CD14-positive monocyte (primary cell): ENCODE results near the gene SLC43A3. TPM values are rescaled to one million over a fixed set of nuclear protein-coding genes. Genes with fewer than 3 reads are reported as not detected.

Experiments used
- DNase-seq, 3 donors: peaks; one replicate each; pipeline ENCODE4 v3.0.0-alpha.2; 2011 to 2022
- H2AFZ ChIP-seq: 2 replicates; pipeline ENCODE4 v1.6.0; 2012; ENCODE audit warnings: mild to moderate bottlenecking, low read depth, low read length, inconsistent platforms; ENCODE audit not compliant: insufficient read depth, poor library complexity, severe bottlenecking
- H3K27ac ChIP-seq, 2 donors: 1 replicate in 1 of 2; 2 replicates in 1 of 2; pipeline ENCODE4 v1.5.1; 2012 to 2013; ENCODE audit warnings: low read length in 2 of 2, control low read depth in 1 of 2, inconsistent platforms in 1 of 2, low read depth in 1 of 2, mild to moderate bottlenecking in 1 of 2
- H3K27me3 ChIP-seq, 2 donors: one replicate each; pipeline versions ENCODE4 v1.6.0 to v1.6.1; 2011 to 2013; ENCODE audit warnings: low read length in 2 of 2; ENCODE audit not compliant: control insufficient read depth in 2 of 2, insufficient read depth in 2 of 2
- H3K36me3 ChIP-seq, 2 donors: replicated peaks in 1 of 2; 1 replicate in 1 of 2; 2 replicates in 1 of 2; pipeline versions ENCODE4 v1.5.1 to v1.6.1; 2012 to 2013; ENCODE audit warnings: low read length in 2 of 2, control low read depth in 1 of 2, inconsistent platforms in 1 of 2, mild to moderate bottlenecking in 1 of 2; ENCODE audit not compliant: insufficient read depth in 2 of 2, control insufficient read depth in 1 of 2
- H3K4me1 ChIP-seq, 2 donors: 1 replicate in 1 of 2; 2 replicates in 1 of 2; pipeline versions ENCODE4 v1.5.1 to v1.6.1; 2012 to 2013; ENCODE audit warnings: low read length in 2 of 2, control low read depth in 1 of 2, inconsistent platforms in 1 of 2, mild to moderate bottlenecking in 1 of 2, moderate library complexity in 1 of 2; ENCODE audit not compliant: insufficient read depth in 2 of 2, control insufficient read depth in 1 of 2
- H3K4me2 ChIP-seq: replicated peaks from 2 replicates; pipeline ENCODE3; 2012; ENCODE audit warnings: low read length, moderate library complexity, mild to moderate bottlenecking; ENCODE audit not compliant: poor library complexity, severe bottlenecking; ENCODE audit errors: extremely low read depth
- H3K4me3 ChIP-seq, 3 experiments: fragments of 200-600 bp in 1 of 3; sonication (generic) in 1 of 3; replicated peaks in 1 of 3; 1 replicate in 2 of 3; 2 replicates in 1 of 3; pipeline ENCODE4 v1.5.1; 2011 to 2013; ENCODE audit warnings: low read length in 3 of 3, mild to moderate bottlenecking in 3 of 3, control low read depth in 2 of 3, low read depth in 2 of 3, inconsistent platforms in 1 of 3, moderate library complexity in 1 of 3
- H3K79me2 ChIP-seq: 2 replicates; pipeline ENCODE4 v1.6.0; 2012; ENCODE audit warnings: mild to moderate bottlenecking, control low read depth, inconsistent platforms, low read length, moderate library complexity; ENCODE audit not compliant: insufficient read depth
- H3K9ac ChIP-seq: 2 replicates; pipeline ENCODE4 v1.6.0; 2017; ENCODE audit warnings: low read length, mild to moderate bottlenecking; ENCODE audit not compliant: insufficient read depth, poor library complexity, severe bottlenecking
- H3K9me3 ChIP-seq, 2 donors: replicated peaks in 1 of 2; 1 replicate in 1 of 2; 2 replicates in 1 of 2; pipeline versions ENCODE4 v1.5.1 to v1.6.1; 2012 to 2013; ENCODE audit warnings: low read length in 2 of 2, control low read depth in 1 of 2; ENCODE audit not compliant: control insufficient read depth in 1 of 2, insufficient read depth in 1 of 2
- H4K20me1 ChIP-seq: 2 replicates; pipeline ENCODE4 v1.6.0; 2012; ENCODE audit warnings: mild to moderate bottlenecking, low read length, control low read depth, moderate library complexity; ENCODE audit not compliant: insufficient read depth
- H3K27ac Mint-ChIP-seq, 7 donors: one replicate each; pipeline ENCODE4 v1.8.0; 2020; ENCODE audit warnings: mild to moderate bottlenecking in 7 of 7, mixed read lengths in 7 of 7, moderate library complexity in 6 of 7, inconsistent platforms in 2 of 7
- H3K27me3 Mint-ChIP-seq, 3 donors: one replicate each; pipeline ENCODE4 v1.8.0; 2021 to 2022; ENCODE audit warnings: low read depth in 3 of 3, mild to moderate bottlenecking in 3 of 3, mixed read lengths in 3 of 3, moderate library complexity in 3 of 3, inconsistent platforms in 1 of 3
- H3K36me3 Mint-ChIP-seq, 2 donors: one replicate each; pipeline ENCODE4 v1.8.0; 2020; ENCODE audit warnings: mixed read lengths in 2 of 2, inconsistent platforms in 1 of 2, mild to moderate bottlenecking in 1 of 2
- H3K4me1 Mint-ChIP-seq: one replicate; pipeline ENCODE4 v1.8.0; 2020; ENCODE audit warnings: mild to moderate bottlenecking, mixed read lengths
- H3K4me3 Mint-ChIP-seq, 2 donors: one replicate each; pipeline ENCODE4 v1.8.0; 2020; ENCODE audit warnings: mild to moderate bottlenecking in 2 of 2, mixed read lengths in 2 of 2, moderate library complexity in 1 of 2
- H3K9me3 Mint-ChIP-seq, 7 donors: one replicate each; pipeline ENCODE4 v1.8.0; 2020 to 2022; ENCODE audit warnings: mixed read lengths in 7 of 7, mild to moderate bottlenecking in 6 of 7, moderate library complexity in 6 of 7, inconsistent platforms in 2 of 7
- WGBS: methylation state at CpG from one replicate; pipeline ENCODE4 v1.1.5; 2013; ENCODE audit warnings: missing lambda C conversion rate; ENCODE audit not compliant: insufficient coverage; 5-methylcytosine and 5-hydroxymethylcytosine counted together
- intact Hi-C, 2 donors: fragments of 100-400 bp; cut with micrococcal nuclease; formaldehyde crosslinking; loops; one replicate each; pipeline versions ENCODE4 v1.15.0 to v1.15.1; 2023
- polyA plus RNA-seq, 3 donors: library from polyadenylated mRNA; depleted of rRNA in 1 of 3; unstranded in 2 of 3; stranded (reverse) in 1 of 3; fragments of 300-500 nt in 2 of 3; fragments of >200 nt in 1 of 3; fragmentation: Illumina TruSeq in 2 of 3; gene quantifications; 1 replicate in 2 of 3; 2 replicates in 1 of 3; pipeline ENCODE4 v1.2.3, GENCODE V29; 2012 to 2021
- TF ChIP-seq, protein P1 (sequence below): fragments of 200-600 bp; IDR thresholded peaks from one replicate; pipeline ENCODE4 v1.8.0; 2022; ENCODE audit warnings: antibody characterized with exemption, mild to moderate bottlenecking

SLC43A3 gene
- polyA plus RNA-seq, 3 donors: 82.4 to 116 (median 109) TPM

DNA sequence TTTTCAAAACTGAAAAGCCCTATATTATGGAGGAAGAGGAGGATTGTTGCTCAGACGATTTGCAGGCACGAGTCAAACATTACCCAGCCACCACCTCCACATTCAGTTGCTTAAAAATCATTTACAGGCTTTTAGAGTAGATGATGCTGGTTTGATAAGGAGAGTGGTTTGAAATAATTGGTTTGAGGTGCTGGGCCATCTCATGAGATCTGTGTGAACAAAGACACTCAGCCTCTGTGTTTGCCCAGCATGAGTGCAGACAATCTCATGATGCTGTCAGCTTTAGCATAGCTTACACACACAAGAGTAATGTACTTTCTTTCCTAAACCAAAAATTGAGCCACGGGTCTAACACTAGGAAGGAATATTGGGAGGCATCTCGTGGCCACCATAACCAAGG, 4.3 kb downstream of the SLC43A3 start:
- Histone ChIP-seq H4K20me1 (peaks cover 63% of the 10 kb centered on the region), H3K4me1 (peaks cover 38 to 48% of the 10 kb centered on the region in 2 donors), H3K27me3 (no peaks in the 10 kb centered on the region), H3K9me3 (no peaks in the 10 kb centered on the region), H2AFZ (no peak overlapping the region), H3K4me3 (no peak overlapping the region), H3K36me3 (peaks cover 53 to 67% of the 10 kb centered on the region in 2 donors), H3K4me2 (no peak overlapping the region), H3K9ac (no peak overlapping the region), H3K79me2 (peaks cover 91% of the 10 kb centered on the region), H3K27ac (peak overlapping the region in 1 of 2 donors; percentile 66)
- Mint-ChIP-seq H3K27me3 (peaks cover 0 to 2% (median 0%) of the 10 kb centered on the region in 3 donors), H3K36me3 (peaks cover 65 to 72% of the 10 kb centered on the region in 2 donors), H3K4me3 (peak overlapping the region in 1 of 2 donors; percentile 1), H3K4me1 (peaks cover 56% of the 10 kb centered on the region), H3K27ac (peak overlapping the region in 6 of 7 donors; percentile 10 to 99 (median 90)), H3K9me3 (peaks cover 0 to 1% (median 0%) of the 10 kb centered on the region in 7 donors)
- TF ChIP-seq, protein P1, sequence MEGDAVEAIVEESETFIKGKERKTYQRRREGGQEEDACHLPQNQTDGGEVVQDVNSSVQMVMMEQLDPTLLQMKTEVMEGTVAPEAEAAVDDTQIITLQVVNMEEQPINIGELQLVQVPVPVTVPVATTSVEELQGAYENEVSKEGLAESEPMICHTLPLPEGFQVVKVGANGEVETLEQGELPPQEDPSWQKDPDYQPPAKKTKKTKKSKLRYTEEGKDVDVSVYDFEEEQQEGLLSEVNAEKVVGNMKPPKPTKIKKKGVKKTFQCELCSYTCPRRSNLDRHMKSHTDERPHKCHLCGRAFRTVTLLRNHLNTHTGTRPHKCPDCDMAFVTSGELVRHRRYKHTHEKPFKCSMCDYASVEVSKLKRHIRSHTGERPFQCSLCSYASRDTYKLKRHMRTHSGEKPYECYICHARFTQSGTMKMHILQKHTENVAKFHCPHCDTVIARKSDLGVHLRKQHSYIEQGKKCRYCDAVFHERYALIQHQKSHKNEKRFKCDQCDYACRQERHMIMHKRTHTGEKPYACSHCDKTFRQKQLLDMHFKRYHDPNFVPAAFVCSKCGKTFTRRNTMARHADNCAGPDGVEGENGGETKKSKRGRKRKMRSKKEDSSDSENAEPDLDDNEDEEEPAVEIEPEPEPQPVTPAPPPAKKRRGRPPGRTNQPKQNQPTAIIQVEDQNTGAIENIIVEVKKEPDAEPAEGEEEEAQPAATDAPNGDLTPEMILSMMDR: no peak
- no peak for DNase-seq
- intact Hi-C loops: no loop called here
- no CpG with 5 or more reads among the region's 4 CpGs for WGBS

DNA sequence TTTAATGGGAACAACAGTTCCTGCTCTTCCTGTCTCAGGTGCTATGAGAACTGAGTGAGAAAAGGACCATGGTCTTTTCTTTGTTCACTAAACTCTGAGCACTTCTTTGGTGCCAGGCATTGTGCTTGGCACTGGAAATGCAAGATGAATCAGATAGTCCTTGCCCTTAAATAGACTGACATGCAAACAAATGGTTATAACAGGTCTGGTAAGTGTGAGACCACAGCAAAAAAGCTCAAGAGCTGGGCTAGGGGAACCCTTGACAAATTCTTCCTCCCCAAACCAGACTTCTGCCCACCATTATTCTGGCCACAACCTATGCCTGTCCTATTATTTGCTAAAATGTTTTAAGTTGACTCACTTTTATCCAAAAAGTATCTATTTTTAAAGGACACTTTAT, 5.1 kb downstream of the SLC43A3 start:
- Mint-ChIP-seq H3K27ac (peak overlapping the region in 4 of 7 donors; percentile 48 to 99 (median 76)), H3K27me3 (peaks cover 0 to 2% (median 0%) of the 10 kb centered on the region in 3 donors), H3K9me3 (peaks cover 0 to 2% (median 0%) of the 10 kb centered on the region in 7 donors), H3K4me3 (no peak overlapping the region), H3K36me3 (peaks cover 74 to 81% of the 10 kb centered on the region in 2 donors), H3K4me1 (peaks cover 48% of the 10 kb centered on the region)
- no peak overlapping the region for H3K4me3 ChIP-seq
- H3K9me3 ChIP-seq: no peaks in the 10 kb centered on the region
- peaks cover 71% of the 10 kb centered on the region for H4K20me1 ChIP-seq
- TF ChIP-seq, protein P1: no peak
- H3K9ac ChIP-seq: no peak overlapping the region
- H3K27me3 ChIP-seq: no peaks in the 10 kb centered on the region
- intact Hi-C loops: no loop called here
- H3K4me2 ChIP-seq: no peak overlapping the region
- DNase-seq: no peak
- peaks cover 97% of the 10 kb centered on the region for H3K79me2 ChIP-seq
- H3K27ac ChIP-seq: peak overlapping the region in 1 of 2 donors; percentile 66
- H3K4me1 ChIP-seq: peaks cover 31 to 40% of the 10 kb centered on the region in 2 donors
- no peak overlapping the region for H2AFZ ChIP-seq
- H3K36me3 ChIP-seq: peaks cover 62 to 76% of the 10 kb centered on the region in 2 donors
